ENCODE data around the gene HSF2.
A peak's percentile ranks its signal among the peaks of the same experiment; 100 is the strongest.

HSF2 gene

DNA sequence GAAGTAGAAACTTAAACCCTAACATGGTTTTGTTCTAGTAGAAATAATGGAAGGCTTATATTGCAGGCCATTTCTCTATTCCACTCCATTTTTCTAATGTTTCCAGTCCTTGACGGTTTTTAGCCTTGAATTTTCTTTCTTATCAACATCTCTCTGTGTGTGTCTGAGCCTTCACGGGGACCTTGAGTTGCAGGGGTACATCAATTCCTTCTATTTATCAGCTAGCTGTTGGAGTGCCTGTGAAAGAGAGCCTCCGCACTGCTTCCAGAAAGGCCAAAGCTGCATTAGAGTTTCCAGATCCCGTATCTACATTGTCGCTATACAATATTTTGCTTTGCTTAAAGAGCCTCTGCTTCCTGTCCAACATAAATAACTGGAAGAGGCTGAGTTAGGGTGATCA lies 5.4 kb upstream of the HSF2 start:
- DNase-seq (ENCODE audit: low read depth in 2 of 2), result no peak

DNA sequence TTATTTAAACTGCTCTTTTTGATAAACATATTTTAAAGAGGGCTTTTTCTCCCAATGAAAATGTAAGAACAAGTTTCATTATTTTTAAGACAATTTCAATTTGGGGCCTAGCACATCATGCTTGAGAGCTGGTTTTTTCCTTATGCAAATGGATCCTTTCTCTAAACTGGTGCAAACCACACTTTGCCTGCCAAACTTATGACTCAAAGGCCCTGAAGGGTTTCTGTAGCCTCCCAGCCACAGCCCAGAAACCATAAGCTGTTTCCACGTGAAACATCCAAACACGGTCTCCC lies 451 bp upstream of the HSF2 start:
- DNase-seq (ENCODE audit: low read depth in 2 of 2), result no peak

DNA sequence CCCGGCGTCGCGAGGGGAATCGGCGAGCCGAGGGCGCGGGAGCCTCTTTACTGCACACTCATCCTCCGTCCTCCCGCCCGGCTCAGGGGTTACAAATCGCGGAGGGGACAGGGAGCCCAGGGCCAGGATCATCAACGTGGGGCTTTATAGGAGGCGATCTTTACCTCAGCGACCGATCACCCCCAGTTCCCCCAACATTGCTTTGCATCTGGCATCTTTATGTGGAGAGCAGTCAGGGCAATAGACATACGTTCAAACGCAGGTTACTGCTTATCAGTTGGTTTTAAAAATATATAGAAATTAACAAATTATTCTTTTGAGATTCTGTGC lies 634 bp downstream of the HSF2 start:
- peak in 1 of 2 donors; percentile 8 for DNase-seq (ENCODE audit: low read depth in 2 of 2)

DNA sequence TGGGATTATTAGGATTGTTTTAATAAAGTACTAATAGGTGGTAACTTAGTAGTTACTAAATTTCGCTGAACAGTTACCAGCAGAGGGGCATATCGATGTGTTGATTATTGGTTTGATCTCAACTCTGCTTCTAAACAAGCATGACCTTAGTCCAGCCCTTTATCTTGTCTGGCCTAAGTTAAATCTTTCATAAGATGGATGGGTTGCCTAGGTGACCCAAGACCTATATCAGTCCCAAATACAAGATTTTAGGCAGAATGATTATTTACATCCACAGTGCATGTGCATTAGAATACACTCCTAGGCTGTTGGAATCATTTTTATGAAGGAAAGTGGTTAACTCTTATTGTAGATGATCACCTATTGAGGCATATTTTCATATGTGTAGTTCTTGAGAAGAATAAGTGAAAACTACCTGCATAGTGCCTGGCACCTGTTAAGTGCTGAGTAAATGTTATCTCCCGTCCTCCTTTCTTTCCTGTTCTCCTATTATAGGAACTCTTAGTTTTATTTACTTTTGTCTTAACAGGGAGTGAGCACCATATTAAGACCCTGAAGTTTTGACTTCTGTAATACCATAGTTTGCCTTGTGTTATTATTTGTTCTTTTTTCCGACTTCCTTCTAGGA lies 1.1 kb downstream of the HSF2 start:
- no peak for DNase-seq (ENCODE audit: low read depth in 2 of 2)

DNA sequence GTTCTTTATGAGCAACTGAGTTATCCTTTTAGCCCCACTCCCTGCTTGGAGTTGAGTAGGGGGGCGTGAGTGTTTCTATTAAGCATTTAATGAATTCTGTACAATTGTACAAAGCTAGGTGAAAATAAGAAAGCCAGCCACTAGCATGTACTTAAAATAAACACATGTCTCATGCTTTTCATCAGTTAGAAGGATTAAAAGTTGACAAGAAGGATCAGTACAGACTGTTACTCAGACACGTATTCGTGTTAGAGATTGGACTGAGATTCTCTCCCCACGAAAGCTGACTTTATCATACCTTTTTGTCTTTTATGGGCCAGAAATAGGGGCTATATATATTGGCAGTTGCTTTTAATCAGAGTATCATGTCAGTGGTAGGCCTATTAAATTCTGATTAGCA lies 1.7 kb downstream of the HSF2 start:
- no peak for DNase-seq (ENCODE audit: low read depth in 2 of 2)

DNA sequence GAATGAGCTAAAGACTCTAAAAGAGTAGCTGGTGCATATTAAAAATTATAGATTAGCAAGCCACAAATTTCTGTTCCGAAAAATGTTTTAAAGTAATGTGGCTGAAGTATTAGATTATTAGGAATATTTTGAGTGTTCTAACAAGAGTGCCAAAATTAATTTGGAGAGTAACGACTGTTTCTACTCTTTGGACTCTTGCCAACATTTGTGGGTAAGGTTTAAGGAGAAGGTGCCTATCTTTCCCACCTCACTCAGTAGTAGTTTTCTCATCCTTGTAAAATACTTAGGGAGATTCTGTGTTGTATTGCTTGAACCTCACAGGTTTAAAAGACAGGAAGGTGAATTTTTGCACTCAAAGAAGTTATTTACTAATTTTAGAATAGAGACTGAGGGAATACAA lies 5.0 kb downstream of the HSF2 start:
- DNase-seq (ENCODE audit: low read depth in 2 of 2), result no peak

DNA sequence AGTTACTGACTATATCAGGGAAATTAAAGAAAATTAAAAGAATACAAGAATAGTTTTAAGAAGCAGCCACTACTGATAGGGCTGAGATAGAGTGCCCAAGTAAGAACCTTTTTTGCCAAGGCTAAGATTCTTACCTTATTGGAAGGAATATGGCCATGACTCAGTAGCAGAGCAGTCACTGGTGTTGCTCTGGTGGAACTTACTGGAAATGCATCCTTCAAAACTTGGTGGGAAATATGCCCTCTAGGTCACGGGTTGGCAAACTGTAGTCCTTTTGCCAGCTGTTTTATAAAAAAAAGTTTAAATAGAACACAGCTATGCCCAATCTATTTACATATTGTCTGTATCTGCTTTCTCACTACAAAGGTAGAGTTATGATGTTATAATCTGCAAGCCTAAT lies 6.0 kb downstream of the HSF2 start:
- DNase-seq (ENCODE audit: low read depth in 2 of 2), result no peak

DNA sequence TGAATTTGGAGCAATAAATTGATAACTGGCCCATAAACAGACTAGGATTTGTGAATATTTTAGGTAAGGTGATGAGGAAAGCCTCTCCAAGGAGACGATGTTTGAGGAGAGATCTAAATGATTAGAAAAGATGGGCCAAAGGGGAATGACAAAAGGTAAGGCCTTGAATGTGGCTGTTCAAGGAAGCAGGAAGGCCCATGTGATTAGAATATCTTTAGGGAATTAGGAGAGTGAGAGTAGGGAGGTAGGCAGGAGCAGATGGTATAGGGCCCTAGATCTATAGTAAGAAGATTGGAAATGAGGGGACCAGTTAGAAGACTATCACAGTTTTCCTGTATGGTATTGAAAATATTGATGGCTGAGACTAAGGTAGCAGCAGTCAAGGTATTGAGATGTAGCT lies 6.7 kb downstream of the HSF2 start:
- no peak for DNase-seq (ENCODE audit: low read depth in 2 of 2)

DNA sequence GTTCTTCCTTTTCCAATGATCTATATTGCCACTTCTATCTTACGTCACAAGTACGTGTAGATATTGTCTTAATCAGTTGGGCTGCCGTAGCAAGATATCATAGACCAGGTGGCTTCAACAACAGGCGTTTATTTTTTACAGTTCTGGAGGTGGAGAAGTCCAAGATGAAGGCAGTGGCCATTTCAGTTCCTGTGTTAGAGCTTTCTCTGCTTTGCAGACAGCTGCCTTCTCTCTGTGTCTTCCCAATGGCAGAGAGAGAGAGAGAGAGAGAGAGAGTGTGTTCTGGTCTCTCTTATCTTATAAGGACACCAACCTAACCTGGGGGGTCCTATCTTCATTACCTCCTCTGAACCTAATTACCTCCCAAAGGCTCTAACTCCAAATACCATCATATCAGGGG lies 8.3 kb downstream of the HSF2 start:
- no peak for DNase-seq (ENCODE audit: low read depth in 2 of 2)

DNA sequence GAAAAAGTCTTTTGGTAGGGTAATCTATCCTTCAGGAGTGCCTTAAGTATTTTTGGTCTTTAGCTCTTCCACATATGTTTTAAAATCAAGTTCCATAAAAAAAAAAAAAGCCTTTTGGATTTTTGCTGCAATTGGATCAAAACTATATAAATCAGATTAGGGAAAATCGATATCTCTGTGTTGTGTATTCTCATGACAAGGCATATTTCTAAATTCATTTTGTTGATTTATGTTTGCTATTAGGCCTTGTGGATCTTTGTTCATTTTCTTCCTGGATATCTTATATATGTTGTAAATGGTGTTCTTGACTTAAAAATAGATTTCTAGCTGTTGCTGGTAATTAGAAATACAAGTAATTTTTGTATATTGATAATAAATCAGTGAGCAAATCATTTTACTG lies 8.8 kb downstream of the HSF2 start:
- no peak for DNase-seq (ENCODE audit: low read depth in 2 of 2)

DNA sequence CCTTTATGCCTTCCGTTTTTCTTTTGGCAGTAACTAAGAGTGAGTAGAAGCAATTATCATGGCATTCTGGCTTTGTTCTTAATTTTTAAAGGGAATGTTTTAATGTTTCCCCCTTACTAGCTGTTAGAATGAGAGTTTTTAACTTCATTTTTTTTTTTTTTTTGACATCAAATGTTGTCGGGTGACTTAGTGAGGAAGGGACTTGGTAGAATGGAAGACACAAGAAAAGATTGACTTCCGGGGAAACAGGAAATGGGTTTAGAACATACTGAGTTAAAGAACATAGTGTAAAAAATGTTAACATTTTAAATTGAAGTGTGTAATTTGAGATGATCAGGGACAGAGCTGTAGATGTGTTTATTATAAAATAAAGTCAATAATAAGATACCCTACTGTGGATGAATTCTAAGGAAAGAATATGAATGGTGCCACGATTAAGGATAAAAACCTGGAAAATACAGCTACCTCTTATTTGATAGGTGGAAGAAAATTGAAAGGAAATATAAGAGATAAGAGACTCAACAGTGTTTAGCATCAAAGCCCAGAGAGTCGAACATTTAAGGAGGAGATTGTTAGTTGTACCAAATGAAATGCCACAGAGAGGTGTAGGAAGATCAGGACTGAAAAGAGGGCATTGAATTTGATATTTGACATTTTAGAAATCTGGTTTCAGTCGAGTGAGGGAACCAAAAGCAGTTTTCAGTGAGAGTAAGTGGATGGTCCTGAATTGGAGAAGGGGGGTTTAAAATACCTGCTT lies 9.4 kb downstream of the HSF2 start:
- no peak for DNase-seq (ENCODE audit: low read depth in 2 of 2)

DNA sequence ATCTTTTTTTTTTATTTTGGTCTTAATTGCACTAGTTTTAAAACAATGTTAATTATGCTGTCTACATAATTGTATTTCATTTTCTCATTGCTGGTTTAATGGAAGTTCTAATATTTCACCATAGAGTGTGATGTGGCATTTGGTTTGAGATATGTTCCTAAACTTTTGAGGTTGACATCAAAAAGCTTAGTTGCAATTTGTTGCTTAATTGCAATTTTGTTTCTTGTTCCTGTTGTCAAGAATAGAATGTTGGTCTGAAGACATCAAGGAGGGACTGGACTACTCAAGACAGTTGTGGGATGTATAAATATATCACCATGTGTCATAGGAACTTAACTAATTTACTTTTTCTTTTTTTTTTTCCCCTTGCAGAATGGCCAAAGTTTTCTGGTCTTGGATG lies 12.5 kb downstream of the HSF2 start:
- no peak for DNase-seq (ENCODE audit: low read depth in 2 of 2)

DNA sequence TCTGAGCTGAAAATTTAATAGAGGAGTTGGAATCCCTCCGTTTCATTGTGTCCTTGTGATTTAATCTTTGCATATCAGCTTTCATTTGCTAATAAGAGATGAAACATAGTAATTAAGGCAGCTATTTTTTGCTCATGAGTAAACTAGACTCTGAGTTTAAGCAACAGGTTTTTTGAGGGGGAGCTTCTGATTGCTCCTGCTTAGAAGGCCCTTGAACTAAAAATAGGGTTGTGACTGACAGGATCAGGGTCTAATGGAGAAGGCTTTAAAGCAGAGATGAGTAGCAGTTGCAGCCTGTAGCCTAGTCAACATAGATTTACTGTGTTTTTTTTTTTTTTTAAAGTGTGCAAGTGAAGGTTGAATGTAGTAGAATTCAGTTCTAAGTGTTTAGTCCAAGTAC lies 17.4 kb downstream of the HSF2 start:
- DNase-seq (ENCODE audit: low read depth in 2 of 2), result no peak

DNA sequence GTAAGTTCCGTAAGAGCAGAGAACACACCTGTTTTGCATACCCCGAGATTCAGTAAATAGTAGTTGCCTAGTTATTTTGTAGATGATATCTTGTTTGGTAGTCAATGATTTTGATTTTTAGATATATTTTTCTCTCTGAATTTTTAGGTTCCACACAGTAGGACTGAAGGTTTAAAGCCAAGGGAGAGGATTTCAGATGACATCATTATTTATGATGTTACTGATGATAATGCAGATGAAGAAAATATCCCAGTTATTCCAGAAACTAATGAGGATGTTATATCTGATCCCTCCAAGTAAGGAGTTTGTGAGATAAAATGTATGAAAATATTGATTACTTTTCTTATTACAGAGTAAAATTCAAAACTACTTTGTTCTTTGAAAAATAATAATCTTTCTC lies 22.6 kb downstream of the HSF2 start:
- no peak for DNase-seq (ENCODE audit: low read depth in 2 of 2)

DNA sequence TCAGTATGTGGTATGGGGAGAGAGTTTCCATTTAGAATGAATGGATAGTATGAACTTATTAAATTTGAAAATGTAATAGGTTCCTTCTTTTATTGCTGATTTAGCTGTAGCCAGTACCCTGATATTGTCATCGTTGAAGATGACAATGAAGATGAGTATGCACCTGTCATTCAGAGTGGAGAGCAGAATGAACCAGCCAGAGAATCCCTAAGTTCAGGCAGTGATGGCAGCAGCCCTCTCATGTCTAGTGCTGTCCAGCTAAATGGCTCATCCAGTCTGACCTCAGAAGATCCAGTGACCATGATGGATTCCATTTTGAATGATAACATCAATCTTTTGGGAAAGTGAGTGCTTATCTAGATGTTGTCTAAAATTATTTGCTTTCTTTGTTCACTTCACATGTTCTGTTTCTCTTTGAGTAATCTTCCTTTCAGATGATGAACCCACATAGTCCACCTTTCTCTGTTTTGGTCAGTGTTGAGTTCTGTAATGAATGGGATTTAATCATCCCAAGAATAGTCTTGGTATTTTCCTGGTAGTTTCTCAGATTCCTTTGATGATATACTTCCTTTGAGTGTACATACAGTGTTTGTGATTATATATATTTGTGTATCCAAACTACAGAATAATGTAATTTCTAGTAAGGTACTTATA lies 23.3 kb downstream of the HSF2 start:
- no peak for DNase-seq (ENCODE audit: low read depth in 2 of 2)

DNA sequence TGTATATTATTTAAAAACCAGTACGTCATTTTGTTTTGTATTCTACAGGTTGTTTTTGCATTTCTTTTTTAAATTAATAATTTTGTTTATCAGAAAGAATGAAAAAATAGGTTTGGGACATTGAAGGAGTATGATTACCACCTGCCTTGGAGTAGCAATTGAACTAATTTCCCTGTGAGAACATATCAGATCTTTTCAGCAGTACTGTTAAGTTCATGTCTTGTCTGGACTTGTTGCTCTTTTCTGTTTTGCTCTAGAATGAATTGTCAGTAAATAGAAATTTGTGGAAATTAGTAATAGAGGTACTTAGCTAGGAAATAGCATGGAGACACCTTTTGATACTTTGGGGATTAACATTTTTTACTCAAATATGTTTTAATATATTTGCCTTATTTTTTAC lies 24.3 kb downstream of the HSF2 start:
- DNase-seq (ENCODE audit: low read depth in 2 of 2), result no peak

DNA sequence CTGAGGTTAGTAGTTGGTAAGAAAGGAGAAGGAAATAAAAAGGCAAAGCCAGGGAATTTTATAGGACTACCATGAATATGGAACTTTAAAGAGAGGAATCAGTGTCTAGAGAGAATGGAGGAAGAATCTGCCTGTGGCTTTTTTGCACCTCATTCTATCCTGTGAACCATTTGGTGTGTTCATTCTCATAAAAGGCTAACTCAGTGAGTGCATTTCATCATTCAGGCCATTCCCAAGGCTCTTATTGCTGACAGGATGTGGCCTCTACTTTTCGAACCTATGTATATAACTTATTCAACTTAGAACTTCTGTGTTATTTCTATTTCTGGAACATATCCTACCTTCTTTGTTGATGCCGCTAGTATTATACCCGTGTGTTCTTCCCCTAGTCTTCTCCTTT lies 27.1 kb downstream of the HSF2 start:
- no peak for DNase-seq (ENCODE audit: low read depth in 2 of 2)

DNA sequence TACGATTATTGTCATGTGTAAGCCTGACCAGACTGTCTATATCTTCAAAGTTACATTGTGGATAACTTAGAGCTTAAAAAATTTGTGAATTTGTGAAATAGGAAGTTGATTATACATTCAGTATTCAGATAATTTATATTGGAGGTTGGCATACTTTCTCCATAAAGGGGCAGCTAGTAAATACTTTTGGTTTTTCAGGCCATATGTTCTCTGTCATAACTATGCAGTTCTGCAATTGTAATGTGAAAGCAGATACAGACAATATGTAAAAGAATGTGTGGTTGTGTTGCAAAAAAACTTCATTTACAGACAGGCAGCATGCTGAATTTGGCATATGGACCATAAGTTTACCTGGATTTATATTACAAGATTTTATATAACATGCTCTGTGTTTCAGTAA lies 29.3 kb downstream of the HSF2 start:
- DNase-seq (ENCODE audit: low read depth in 2 of 2), result no peak

DNA sequence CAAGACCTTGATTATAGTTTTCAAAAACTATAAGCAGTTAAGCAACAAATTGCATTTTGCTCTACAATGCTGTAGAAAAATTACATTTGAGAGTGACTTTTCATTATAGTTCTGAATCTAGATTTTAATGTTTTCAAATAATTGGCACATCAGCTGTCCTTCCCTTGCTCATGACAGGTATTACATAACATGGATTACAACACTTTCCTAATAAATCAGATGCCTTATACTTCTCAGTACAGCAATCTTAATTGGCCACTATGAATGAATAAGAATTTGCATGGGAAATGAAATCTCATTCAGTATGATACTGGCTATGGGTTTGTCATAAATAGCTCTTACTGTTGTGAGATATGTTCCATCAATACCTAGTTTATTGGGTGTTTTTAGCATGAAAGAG lies 29.9 kb downstream of the HSF2 start:
- no peak for DNase-seq (ENCODE audit: low read depth in 2 of 2)

DNA sequence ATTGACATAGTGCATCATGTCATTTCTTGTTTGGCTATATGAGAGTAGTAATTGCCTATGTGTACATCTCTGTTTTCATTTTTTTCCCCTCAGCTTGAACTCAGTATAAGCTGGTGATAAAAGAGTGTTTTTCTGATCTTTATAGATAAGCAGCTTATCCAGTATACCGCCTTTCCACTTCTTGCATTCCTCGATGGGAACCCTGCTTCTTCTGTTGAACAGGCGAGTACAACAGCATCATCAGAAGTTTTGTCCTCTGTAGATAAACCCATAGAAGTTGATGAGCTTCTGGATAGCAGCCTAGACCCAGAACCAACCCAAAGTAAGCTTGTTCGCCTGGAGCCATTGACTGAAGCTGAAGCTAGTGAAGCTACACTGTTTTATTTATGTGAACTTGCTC lies 32.3 kb downstream of the HSF2 start:
- no peak for DNase-seq (ENCODE audit: low read depth in 2 of 2)

DNA sequence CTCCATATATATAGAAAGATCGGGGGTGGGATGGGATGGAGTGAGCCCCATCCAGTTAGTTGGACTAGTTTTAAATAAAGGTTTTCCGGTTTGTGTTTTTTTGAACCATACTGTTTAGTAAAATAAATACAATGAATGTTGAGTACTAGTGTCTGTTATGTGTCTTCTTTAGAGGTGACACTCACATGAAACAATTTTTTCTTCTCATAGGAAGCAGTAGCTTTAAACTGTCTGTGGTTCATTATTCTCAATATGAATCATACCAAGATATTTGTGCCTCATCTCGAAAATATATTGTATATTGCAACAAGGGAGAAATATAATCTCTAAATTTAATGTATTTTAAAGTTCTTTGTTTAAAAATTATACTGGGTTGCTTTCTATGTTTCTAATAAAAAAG lies 33.4 kb downstream of the HSF2 start:
- no peak for DNase-seq (ENCODE audit: low read depth in 2 of 2)

DNA sequence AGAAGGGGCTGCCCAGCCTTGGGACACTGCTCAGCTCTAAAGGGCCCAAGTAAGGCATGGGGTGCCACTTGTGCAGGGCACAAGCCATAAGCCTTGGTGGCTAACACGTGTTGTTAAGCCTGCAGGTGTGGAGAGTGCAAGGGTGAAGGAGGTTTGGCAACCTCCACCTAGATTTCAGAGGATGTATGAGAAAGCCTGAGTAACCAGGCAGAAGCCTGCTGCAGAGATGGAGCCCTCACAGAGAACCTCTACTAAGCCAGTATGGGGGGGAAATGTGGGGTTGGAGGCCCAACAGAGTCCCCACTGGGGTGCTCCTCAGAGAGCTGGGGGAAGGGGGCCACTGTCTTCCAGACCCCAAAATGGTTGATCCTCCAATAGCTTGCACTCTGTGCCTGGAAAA lies 39.5 kb downstream of the HSF2 start:
- DNase-seq (ENCODE audit: low read depth in 2 of 2), result no peak

DNA sequence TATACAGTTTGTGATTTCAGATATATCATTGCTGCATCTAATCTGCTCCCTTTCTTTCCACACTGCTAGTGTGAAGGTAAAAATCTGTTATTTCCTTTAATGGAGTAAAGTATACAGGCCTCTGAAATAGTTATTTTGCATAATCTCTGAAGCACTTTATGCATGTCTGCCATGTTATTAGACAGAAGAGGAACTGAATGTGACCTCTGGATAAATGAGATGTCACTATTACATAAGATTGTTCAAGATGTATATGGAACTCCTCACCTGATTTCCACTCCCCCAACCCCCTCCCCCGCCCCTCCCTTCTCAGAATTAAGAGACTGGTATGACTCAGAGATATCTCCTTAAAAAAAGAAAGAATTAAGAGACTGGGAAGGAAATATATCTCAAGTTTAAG lies 45.8 kb downstream of the HSF2 start:
- DNase-seq (ENCODE audit: low read depth in 2 of 2), result no peak

DNA sequence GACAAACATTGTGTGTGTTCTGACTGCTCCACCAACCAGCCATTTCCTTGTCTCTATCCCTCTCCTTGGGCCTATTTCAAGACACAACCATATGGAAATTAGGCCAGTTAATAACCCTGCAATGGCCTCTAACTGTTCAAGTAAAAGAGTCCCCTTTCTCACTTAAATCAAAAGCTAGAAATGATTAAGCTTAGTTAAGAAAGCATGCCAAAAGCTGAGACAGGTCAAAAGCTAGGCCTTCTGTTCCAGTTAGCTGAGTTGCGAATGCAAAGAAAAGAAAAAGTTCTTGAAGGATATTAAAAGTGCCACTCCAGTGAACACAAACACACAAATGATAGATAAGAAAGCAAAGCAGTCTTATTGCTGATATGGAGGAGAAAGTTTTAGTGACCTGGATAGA lies 49.6 kb downstream of the HSF2 start:
- no peak for DNase-seq (ENCODE audit: low read depth in 2 of 2)
